Esophagus squamous epithelium (tissue), 4 donors: ENCODE results near the gene PYGB.

Experiments used
- POLR2A ChIP-seq, 4 donors: fragments of 450-650 bp; IDR thresholded peaks; one replicate each; pipeline ENCODE4 v1.6.1; 2017; ENCODE audit warnings: antibody characterized with exemption in 4 of 4, mild to moderate bottlenecking in 4 of 4, moderate library complexity in 3 of 4
- TF ChIP-seq, protein P1 (sequence below), 6 experiments: fragments of 450-650 bp in 4 of 6; fragments of 200-600 bp in 2 of 6; sonication (generic) in 2 of 6; IDR thresholded peaks; one replicate each; pipeline ENCODE4 v1.5.1; 2016 to 2019; ENCODE audit warnings: antibody characterized with exemption in 6 of 6, mild to moderate bottlenecking in 4 of 6, moderate library complexity in 4 of 6

DNA sequence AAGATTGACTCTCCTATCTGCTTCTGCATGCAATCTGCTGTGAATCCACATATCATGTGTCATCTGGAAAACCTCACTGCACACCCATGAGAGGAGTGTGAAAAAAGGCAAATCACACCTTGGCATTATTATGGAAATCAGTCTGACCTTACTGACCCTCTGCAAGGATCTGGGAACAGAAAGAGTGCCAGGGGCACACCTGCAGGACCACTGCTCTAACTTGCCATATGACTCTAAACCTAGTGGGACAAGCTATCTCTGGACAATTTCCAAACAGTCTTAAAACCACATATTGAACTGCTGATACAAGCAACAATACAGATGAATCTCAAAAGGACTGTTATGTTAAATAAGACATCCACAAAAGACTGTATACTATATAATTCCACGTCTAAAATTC is 92.5 kb downstream of the PYGB start:
- TF ChIP-seq, protein P1, sequence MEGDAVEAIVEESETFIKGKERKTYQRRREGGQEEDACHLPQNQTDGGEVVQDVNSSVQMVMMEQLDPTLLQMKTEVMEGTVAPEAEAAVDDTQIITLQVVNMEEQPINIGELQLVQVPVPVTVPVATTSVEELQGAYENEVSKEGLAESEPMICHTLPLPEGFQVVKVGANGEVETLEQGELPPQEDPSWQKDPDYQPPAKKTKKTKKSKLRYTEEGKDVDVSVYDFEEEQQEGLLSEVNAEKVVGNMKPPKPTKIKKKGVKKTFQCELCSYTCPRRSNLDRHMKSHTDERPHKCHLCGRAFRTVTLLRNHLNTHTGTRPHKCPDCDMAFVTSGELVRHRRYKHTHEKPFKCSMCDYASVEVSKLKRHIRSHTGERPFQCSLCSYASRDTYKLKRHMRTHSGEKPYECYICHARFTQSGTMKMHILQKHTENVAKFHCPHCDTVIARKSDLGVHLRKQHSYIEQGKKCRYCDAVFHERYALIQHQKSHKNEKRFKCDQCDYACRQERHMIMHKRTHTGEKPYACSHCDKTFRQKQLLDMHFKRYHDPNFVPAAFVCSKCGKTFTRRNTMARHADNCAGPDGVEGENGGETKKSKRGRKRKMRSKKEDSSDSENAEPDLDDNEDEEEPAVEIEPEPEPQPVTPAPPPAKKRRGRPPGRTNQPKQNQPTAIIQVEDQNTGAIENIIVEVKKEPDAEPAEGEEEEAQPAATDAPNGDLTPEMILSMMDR (IDR thresholded peaks at IDR 0.05) = no peak
- no peak for TF ChIP-seq POLR2A (IDR thresholded peaks at IDR 0.05)
